RWPE1 (cell line): ENCODE data around the gene PPM1M.

Source experiments
- CTCF ChIA-PET: fragments of 350-600 bp; sonication (Branson Sonifier 250); formaldehyde crosslinking; extraction: SDS; loops from one replicate; lab custom pipeline; 2021; lab: Yijun Ruan, JAX
- POLR2A ChIA-PET: fragments of 400-600 bp; formaldehyde crosslinking; extraction: SDS; loops from one replicate; lab custom pipeline; 2020; ENCODE audit warnings: antibody characterized with exemption; ENCODE audit not compliant: low non-redundant PET; lab: Yijun Ruan, JAX
- DNase-seq: peaks from one replicate; pipeline ENCODE4 v3.0.0; 2012; ENCODE audit warnings: low spot score
- H3K27ac ChIP-seq: fragments of 450-650 bp; 2 replicates; pipeline ENCODE4 v1.5.1; 2017
- TF ChIP-seq, protein P1 (sequence below): fragments of 450-650 bp; conservative IDR thresholded peaks from 2 replicates; pipeline ENCODE4 v1.5.1; 2017; ENCODE audit warnings: low read depth, mild to moderate bottlenecking

The PPM1M gene

DNA sequence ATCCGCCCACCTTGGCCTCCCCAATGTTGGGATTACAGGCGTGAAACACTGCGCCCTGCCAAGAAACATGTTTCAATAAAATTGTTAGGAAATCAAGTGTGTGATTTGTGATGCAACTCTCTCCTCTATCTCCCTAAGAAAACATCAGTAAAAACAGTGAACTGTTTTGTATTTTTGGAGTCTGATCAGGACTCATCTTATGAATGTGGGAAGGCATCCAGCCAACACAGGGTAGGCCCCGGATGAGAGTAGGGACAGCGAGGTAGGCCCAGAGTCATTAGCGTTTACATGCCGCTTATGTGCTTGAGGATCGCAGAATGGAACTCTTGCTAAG is 41.2 kb downstream of the PPM1M start:
- ChIA-PET CTCF (interaction anchor here (1.4 kb wide), 1 partner anchor 8 kb away, joined by 5 read pairs; the partner anchor contains the start of gene WDR82), POLR2A (no interaction called here)
- TF ChIP-seq, protein P1, sequence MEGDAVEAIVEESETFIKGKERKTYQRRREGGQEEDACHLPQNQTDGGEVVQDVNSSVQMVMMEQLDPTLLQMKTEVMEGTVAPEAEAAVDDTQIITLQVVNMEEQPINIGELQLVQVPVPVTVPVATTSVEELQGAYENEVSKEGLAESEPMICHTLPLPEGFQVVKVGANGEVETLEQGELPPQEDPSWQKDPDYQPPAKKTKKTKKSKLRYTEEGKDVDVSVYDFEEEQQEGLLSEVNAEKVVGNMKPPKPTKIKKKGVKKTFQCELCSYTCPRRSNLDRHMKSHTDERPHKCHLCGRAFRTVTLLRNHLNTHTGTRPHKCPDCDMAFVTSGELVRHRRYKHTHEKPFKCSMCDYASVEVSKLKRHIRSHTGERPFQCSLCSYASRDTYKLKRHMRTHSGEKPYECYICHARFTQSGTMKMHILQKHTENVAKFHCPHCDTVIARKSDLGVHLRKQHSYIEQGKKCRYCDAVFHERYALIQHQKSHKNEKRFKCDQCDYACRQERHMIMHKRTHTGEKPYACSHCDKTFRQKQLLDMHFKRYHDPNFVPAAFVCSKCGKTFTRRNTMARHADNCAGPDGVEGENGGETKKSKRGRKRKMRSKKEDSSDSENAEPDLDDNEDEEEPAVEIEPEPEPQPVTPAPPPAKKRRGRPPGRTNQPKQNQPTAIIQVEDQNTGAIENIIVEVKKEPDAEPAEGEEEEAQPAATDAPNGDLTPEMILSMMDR: no peak
- H3K27ac ChIP-seq: peak overlapping the region; percentile 99
- DNase-seq: no peak

DNA sequence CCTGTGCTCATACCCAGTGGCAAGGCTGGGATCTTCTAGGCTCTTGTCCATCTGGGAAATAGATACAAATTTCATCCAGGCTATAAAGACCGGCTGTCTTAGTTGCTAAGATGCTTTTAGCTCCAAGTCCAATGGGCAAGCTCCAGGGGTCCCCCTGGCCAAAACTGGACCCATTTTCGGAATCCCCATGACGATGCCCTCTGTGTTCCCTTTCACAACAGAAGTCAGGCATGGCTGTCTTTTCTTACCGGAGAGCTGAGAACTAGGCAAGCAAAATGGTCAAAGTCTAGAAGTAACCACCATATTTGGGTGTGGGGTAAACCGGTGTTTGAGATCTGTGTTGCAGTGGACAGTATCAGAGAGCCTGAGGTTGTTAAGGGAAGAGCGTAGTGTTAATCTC is 43.1 kb downstream of the PPM1M start:
- CTCF ChIA-PET: interaction anchor here (1.1 kb wide), 1 partner anchor 9 kb away, joined by 3 read pairs; no protein-coding TSS in a partner anchor
- DNase-seq: no peak
- peak overlapping the region; percentile 99 for H3K27ac ChIP-seq
- POLR2A ChIA-PET: interaction anchor here (0.7 kb wide), 1 partner anchor 51 kb away, joined by 4 read pairs; no protein-coding TSS in a partner anchor
- TF ChIP-seq, protein P1: no peak

DNA sequence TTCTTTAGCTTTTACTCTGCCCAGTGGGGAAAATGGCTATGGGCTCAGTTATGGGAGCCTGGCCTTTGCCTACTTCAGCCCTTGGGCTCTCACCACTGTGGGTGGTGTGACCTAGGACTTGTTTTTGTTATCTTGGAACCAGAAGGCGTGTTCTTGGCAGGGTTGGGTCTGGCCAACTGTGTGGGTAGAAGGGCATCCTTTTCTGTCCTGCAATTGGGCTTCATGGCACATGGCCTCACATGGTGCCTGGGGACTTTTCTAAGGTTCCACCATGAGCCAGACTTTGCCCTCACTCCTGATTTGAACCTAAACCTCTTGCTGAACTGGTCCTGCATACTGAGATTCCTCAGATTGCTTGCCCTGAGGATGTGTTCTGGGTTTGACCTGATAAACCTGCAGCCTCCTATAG is 43.8 kb downstream of the PPM1M start:
- peak overlapping the region; percentile 4; the same call in 1 of the 2 replicates for H3K27ac ChIP-seq
- DNase-seq: no peak
- ChIA-PET POLR2A (interaction anchor here (0.7 kb wide), 1 partner anchor 51 kb away, joined by 4 read pairs; no protein-coding TSS in a partner anchor), CTCF (interaction anchor here (1.1 kb wide), 1 partner anchor 9 kb away, joined by 3 read pairs; no protein-coding TSS in a partner anchor)
- TF ChIP-seq, protein P1: no peak

DNA sequence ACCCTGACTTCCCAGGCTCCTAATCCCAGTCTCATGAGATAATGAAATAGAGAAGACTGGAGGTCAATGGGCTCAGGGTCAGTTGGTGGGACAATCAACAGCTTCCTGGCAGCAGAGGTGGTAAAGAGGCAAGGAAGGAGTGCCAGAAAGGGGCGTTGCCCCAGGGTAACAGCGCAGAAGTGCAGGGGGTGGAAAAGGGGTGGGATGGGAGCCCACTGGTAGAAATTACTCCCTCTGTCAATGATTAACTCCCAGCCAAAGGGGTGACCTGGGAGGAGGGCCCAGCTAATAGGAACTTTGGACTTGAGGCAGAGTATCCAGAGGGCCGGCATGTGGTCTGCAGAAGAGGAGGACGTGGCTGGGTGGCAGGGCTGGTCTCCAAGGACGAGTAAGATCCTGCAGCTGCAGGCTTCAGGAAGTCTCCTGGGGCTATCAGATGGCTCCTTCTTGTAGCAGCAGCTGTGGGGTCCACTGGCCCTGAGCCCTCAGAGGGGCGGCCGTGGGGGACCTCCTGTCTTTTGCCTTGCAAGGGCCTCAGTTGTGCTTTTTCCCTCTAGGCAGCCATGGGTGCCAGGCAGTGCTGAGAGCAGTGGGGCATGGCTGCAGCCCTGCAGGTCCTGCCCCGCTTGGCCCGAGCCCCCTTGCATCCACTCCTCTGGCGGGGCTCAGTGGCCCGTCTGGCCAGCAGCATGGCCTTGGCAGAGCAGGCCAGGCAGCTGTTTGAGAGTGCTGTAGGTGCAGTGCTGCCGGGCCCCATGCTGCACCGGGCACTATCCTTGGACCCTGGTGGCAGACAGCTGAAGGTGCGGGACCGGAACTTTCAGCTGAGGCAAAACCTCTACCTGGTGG is 44.4 kb downstream of the PPM1M start:
- POLR2A ChIA-PET: no interaction called here

DNA sequence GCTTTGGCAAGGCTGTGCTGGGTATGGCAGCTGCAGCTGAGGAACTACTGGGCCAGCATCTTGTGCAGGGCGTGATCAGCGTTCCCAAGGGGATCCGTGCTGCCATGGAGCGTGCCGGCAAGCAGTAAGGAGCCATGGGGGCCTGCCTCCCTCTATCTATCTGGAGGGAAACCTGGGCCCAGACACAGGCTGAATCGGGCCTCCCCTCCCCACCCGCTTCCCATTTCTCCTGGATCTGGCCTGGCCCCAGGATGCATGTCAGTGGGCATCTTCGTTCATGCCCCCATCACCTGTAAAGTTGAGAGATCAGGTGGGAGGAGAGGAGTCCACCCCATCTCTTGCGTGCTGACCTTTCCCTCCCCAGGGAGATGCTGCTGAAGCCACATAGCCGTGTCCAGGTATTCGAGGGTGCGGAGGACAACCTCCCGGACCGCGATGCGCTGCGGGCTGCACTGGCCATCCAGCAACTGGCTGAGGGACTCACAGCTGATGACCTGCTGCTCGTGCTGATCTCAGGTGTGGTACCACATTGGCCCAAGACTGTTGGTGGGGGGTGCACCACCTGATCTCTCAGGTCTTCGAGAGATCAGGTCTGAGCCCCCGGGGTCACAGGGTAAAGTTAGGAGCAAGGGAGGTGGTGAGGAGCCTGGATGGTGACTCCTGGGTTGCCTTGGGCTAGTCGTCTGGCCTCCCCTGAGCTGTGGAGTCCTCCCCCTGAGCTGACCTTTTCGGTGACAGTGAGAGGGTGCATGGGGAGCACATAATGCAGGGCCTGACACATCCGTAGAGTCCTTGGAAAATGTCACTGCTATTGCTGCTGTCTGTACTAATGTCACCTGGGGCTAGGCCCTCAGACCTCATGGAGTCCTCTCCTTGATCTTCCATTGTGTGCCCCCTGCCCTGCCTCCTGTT is 45.3 kb downstream of the PPM1M start:
- POLR2A ChIA-PET: no interaction called here
- DNase-seq: no peak
- CTCF ChIA-PET: interaction anchor here (0.5 to 0.7 kb wide), 3 partner anchors 49 to 107 kb away, joined by 4 to 5 read pairs (median 4); no protein-coding TSS in a partner anchor

More for the DNA sequence above, 44.4 kb downstream of the PPM1M start:
- DNase-seq: no peak
- TF ChIP-seq, protein P1: no peak
- H3K27ac ChIP-seq: peak overlapping the region; percentile 4; the same call in 1 of the 2 replicates
- CTCF ChIA-PET: interaction anchor here (0.5 to 0.7 kb wide), 2 partner anchors 49 to 106 kb away, joined by 4 to 5 read pairs; no protein-coding TSS in a partner anchor

More for the DNA sequence above, 45.3 kb downstream of the PPM1M start:
- TF ChIP-seq, protein P1: no peak
- H3K27ac ChIP-seq: 0 out of 2 replicates have a peak overlapping the region, but pooled peaks have one; percentile 4
